ENCODE measurements around the gene SYNGR3. TPM values are rescaled to one million over a fixed set of nuclear protein-coding genes. Genes with fewer than 3 reads are reported as not detected.

SYNGR3 gene
- total RNA-seq, 1 experiment from 2014 or later = 3.6 TPM

DNA sequence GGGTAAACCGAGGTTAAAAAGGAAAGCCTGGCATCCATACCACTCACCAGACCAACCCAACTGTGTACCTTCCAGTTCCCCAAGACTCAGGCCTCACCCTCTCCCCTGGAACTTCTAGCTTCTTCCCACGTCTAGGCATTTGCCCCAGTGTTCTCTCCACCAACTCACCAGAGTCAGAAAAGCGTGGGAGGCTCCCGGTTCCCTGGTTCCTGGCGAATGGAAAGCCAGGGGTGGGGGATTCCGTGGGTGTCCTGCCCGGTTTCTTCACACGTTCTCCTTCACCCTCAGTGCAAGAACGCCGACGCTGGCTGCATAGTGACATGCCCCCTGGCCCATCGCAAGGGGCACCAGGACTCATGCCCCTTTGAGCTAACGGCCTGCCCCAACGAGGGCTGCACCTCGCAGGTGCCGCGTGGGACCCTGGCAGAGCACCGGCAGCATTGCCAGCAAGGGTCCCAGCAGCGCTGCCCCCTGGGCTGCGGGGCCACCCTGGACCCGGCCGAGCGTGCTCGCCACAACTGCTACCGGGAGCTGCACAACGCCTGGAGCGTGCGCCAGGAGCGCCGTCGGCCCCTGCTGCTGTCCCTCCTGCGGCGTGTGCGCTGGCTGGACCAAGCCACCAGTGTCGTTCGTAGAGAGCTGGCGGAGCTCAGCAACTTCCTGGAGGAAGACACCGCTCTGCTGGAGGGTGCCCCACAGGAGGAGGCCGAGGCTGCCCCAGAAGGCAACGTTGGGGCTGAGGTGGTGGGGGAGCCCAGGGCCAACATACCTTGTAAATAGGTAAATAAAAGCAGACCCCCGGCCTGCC lies 21.4 kb upstream of the SYNGR3 start:
- H3K4me1 Mint-ChIP-seq (ENCODE audit: low read depth, unreplicated experiment) = peaks cover 17% of the 10 kb centered on the region
- H3K4me3 Mint-ChIP-seq (ENCODE audit: low read depth, unreplicated experiment) = no peak overlapping the region
- CTCF ChIA-PET = no interaction called here

DNA sequence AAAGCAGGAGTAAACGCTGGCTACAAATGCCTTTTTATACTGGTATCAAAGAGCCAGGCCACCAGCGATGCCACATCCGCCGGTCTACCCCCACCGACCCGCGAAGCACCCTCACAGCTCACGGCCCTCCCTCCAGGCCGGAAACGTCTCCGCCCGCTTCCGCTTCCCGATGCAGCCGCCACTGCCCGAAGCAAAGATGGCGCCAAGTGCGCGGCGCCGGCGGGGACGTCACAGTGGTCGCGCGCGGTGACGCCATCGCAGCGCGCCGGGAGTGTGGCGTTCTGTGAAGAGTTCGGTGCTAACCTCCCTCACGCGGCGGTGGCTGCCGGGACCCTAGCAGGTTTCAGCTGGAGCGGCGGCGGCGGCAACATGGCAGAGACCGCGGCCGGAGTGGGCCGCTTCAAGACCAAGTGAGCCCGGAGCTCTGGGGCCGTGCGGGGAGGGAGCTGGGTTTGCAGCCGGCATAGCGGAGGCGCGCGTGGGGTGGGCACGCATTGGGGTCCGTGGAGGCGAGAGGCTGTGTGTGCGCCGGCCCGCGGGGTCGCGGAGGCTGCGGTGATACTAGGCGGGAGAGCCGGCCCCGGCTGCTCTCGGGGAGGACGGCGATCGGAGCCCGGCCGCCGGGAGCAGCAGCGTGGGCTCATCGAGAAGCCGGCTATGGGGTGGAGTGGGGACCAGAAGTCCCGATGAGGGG lies 17.8 kb upstream of the SYNGR3 start, which contains the start of gene TBL3:
TBL3 (plus strand) TSS at position 258 of the 694 bp plus-strand sequence; CDS start at position 370, 112 bp downstream.
- Mint-ChIP-seq H3K27ac (ENCODE audit: unreplicated experiment) (peak within 1 kb of the TSS; percentile 70), H3K27me3 (ENCODE audit: unreplicated experiment) (no peaks in the 10 kb centered on the region), H3K9me3 (ENCODE audit: low read depth, unreplicated experiment) (no peaks in the 10 kb centered on the region), H3K4me3 (ENCODE audit: low read depth, unreplicated experiment) (peak within 1 kb of the TSS; percentile 99), H3K36me3 (ENCODE audit: insufficient read depth, unreplicated experiment) (peaks cover 48% of the 10 kb centered on the region), H3K4me1 (ENCODE audit: low read depth, unreplicated experiment) (peaks cover 15% of the 10 kb centered on the region)
- intact Hi-C loops (cut with micrococcal nuclease; ENCODE audit: unreplicated experiment) = no loop called here
- DNase-seq = peak; percentile 97
- CTCF ChIA-PET = interaction anchor here (0.8 to 1.3 kb wide), 2 partner anchors 12 to 32 kb away, joined by 4 read pairs; partner anchors contain the start of gene GFER
- no TSS peak for BruUV-seq (replicated peaks)
- TF ChIP-seq, protein P1, sequence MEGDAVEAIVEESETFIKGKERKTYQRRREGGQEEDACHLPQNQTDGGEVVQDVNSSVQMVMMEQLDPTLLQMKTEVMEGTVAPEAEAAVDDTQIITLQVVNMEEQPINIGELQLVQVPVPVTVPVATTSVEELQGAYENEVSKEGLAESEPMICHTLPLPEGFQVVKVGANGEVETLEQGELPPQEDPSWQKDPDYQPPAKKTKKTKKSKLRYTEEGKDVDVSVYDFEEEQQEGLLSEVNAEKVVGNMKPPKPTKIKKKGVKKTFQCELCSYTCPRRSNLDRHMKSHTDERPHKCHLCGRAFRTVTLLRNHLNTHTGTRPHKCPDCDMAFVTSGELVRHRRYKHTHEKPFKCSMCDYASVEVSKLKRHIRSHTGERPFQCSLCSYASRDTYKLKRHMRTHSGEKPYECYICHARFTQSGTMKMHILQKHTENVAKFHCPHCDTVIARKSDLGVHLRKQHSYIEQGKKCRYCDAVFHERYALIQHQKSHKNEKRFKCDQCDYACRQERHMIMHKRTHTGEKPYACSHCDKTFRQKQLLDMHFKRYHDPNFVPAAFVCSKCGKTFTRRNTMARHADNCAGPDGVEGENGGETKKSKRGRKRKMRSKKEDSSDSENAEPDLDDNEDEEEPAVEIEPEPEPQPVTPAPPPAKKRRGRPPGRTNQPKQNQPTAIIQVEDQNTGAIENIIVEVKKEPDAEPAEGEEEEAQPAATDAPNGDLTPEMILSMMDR (IDR thresholded peaks at IDR 0.05; ENCODE audit: unreplicated experiment) = no peak

More for the DNA sequence above, 21.4 kb upstream of the SYNGR3 start:
- Mint-ChIP-seq H3K9me3 (ENCODE audit: low read depth, unreplicated experiment) (no peaks in the 10 kb centered on the region), H3K27ac (ENCODE audit: unreplicated experiment) (no peak overlapping the region), H3K36me3 (ENCODE audit: insufficient read depth, unreplicated experiment) (peaks cover 58% of the 10 kb centered on the region), H3K27me3 (ENCODE audit: unreplicated experiment) (no peaks in the 10 kb centered on the region)
- no TSS peak for BruUV-seq (replicated peaks)
- intact Hi-C loops (cut with micrococcal nuclease; ENCODE audit: unreplicated experiment) = no loop called here
- TF ChIP-seq, protein P1 (IDR thresholded peaks at IDR 0.05; ENCODE audit: unreplicated experiment) = no peak
- no peak for DNase-seq

DNA sequence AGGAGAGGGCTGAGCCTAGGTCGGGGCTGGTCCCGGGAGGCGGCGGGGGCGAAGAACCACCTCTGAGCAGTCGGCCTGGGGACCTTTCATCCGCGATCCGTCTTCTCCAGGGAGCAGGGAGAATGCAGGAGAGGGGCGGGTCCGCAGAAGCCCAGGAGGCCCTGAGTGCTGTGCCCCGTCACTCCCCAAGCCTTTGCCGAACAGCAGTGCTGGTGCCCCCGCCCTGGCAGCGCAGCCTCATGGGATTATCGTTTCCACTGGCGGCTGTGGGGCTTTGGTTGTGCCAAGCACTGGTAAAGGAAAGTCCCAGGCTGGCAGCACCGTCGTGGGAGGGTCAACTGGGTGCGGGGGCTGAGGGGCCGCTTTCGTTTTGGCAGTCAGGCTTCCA lies 17.3 kb upstream of the SYNGR3 start:
- Mint-ChIP-seq H3K36me3 (ENCODE audit: insufficient read depth, unreplicated experiment) (peaks cover 52% of the 10 kb centered on the region), H3K4me3 (ENCODE audit: low read depth, unreplicated experiment) (peak overlapping the region; percentile 99), H3K9me3 (ENCODE audit: low read depth, unreplicated experiment) (no peaks in the 10 kb centered on the region), H3K4me1 (ENCODE audit: low read depth, unreplicated experiment) (peaks cover 15% of the 10 kb centered on the region), H3K27me3 (ENCODE audit: unreplicated experiment) (no peaks in the 10 kb centered on the region), H3K27ac (ENCODE audit: unreplicated experiment) (peak overlapping the region; percentile 70)
- DNase-seq = no peak
- TF ChIP-seq, protein P1 (IDR thresholded peaks at IDR 0.05; ENCODE audit: unreplicated experiment) = no peak
- intact Hi-C loops (cut with micrococcal nuclease; ENCODE audit: unreplicated experiment) = no loop called here
- no TSS peak for BruUV-seq (replicated peaks)
- CTCF ChIA-PET = interaction anchor here (1.3 kb wide), 1 partner anchor 11 kb away, joined by 4 read pairs; the partner anchor contains the start of gene GFER

DNA sequence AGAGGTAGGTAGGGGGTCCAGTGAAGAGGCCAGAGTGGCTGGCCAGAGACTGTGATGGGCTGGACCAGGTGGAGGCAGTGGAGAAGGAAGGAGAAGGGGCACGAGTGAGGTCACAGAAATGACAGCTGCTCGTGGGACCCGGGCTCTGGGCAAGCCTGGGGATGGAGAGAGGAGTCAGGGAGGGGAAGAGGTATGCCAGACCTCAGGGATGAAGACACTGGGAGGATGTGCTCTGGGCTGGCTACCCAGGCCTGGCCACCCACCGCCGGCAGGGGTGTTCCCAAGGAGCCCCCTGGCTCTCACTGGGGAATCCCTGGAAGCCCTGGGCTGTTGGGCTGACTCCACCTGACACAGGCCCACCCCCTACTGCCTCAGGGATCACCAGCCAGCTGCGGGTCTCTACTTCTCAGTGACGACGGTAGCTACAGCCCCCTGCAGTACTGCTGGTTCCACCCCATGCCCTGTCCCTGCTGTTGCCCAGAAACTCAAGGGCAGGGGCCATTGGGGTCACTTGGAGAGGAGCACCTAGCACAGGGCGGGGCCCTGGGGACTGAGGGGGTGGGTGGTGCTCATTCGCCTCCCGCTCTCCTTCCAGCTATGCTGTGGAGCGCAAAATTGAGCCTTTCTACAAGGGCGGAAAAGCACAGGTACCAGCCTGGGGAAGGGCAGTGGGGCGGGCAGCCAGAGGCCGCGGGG lies 16.2 kb upstream of the SYNGR3 start:
- Mint-ChIP-seq H3K9me3 (ENCODE audit: low read depth, unreplicated experiment) (no peaks in the 10 kb centered on the region), H3K4me1 (ENCODE audit: low read depth, unreplicated experiment) (peaks cover 15% of the 10 kb centered on the region), H3K36me3 (ENCODE audit: insufficient read depth, unreplicated experiment) (peaks cover 62% of the 10 kb centered on the region), H3K4me3 (ENCODE audit: low read depth, unreplicated experiment) (peak overlapping the region; percentile 99), H3K27ac (ENCODE audit: unreplicated experiment) (peak overlapping the region; percentile 70), H3K27me3 (ENCODE audit: unreplicated experiment) (no peaks in the 10 kb centered on the region)
- TF ChIP-seq, protein P1 (IDR thresholded peaks at IDR 0.05; ENCODE audit: unreplicated experiment) = no peak
- DNase-seq = no peak
- no TSS peak for BruUV-seq (replicated peaks)
- intact Hi-C loops (cut with micrococcal nuclease; ENCODE audit: unreplicated experiment) = no loop called here
- CTCF ChIA-PET = no interaction called here
